GM23338 (cell line): Measurements from ENCODE around the gene IKBKG. TPM values are rescaled to one million over a fixed set of nuclear protein-coding genes. Genes with fewer than 3 reads are reported as not detected.

Experiments
- ATAC-seq: fragments of 200-7000 bp; cut with Tn5 transposase; 3 replicates; pipeline ENCODE4 v1.9.1; 2020
- DNase-seq: peaks from one replicate; pipeline ENCODE4 v3.0.0-alpha.2; 2015; ENCODE audit warnings: low spot score
- H2AFZ ChIP-seq: fragments of 200-600 bp; sonication (generic); 2 replicates; pipeline ENCODE4 v1.8.0; 2016; ENCODE audit warnings: antibody characterized with exemption, mild to moderate bottlenecking, moderate library complexity
- H3F3A ChIP-seq: fragments of 200-600 bp; sonication (generic); replicated peaks from 2 replicates; pipeline ENCODE4 v1.8.0; 2017; ENCODE audit warnings: antibody characterized with exemption, mixed run types, low read depth
- H3K27ac ChIP-seq: fragments of 200-600 bp; sonication (generic); 2 replicates; pipeline ENCODE4 v1.6.1; 2016; ENCODE audit warnings: low read depth
- H3K27me3 ChIP-seq: fragments of 200-600 bp; sonication (generic); 2 replicates; pipeline ENCODE4 v1.8.0; 2016; ENCODE audit warnings: mild to moderate bottlenecking, mixed run types, moderate library complexity; ENCODE audit not compliant: insufficient read depth
- H3K36me3 ChIP-seq: fragments of 200-600 bp; sonication (generic); 2 replicates; pipeline ENCODE4 v1.8.0; 2016; ENCODE audit warnings: mild to moderate bottlenecking; ENCODE audit not compliant: insufficient read depth
- H3K4me1 ChIP-seq: fragments of 200-600 bp; sonication (generic); 2 replicates; pipeline ENCODE4 v1.8.0; 2016; ENCODE audit warnings: mild to moderate bottlenecking, moderate library complexity; ENCODE audit not compliant: insufficient read depth
- H3K4me2 ChIP-seq: fragments of 200-600 bp; sonication (generic); 2 replicates; pipeline ENCODE4 v1.7.1; 2017; ENCODE audit warnings: mixed run types
- H3K4me3 ChIP-seq: fragments of 200-600 bp; sonication (generic); 2 replicates; pipeline ENCODE4 v1.6.1; 2016; ENCODE audit warnings: mixed run types
- H3K79me2 ChIP-seq: fragments of 200-600 bp; sonication (generic); replicated peaks from 2 replicates; pipeline ENCODE4 v1.8.0; 2017; ENCODE audit warnings: mild to moderate bottlenecking; ENCODE audit not compliant: insufficient read depth
- H3K9me2 ChIP-seq: fragments of 200-600 bp; sonication (generic); 2 replicates; pipeline ENCODE4 v1.8.0; 2017; ENCODE audit not compliant: insufficient read depth
- H4K20me1 ChIP-seq: fragments of 200-600 bp; sonication (generic); replicated peaks from 2 replicates; pipeline ENCODE4 v1.8.0; 2017; ENCODE audit warnings: mild to moderate bottlenecking; ENCODE audit not compliant: insufficient read depth
- H3K27ac Mint-ChIP-seq: 2 replicates; pipeline ENCODE4 v1.8.0; 2020; ENCODE audit warnings: inconsistent platforms, mild to moderate bottlenecking, moderate library complexity, mixed read lengths
- H3K27me3 Mint-ChIP-seq: 3 replicates; pipeline ENCODE4 v1.8.0; 2022; ENCODE audit warnings: low read depth, mild to moderate bottlenecking, moderate library complexity, mixed read lengths, inconsistent platforms; ENCODE audit not compliant: insufficient read depth, poor library complexity
- H3K36me3 Mint-ChIP-seq: 3 replicates; pipeline ENCODE4 v1.8.0; 2021; ENCODE audit warnings: low read depth, mild to moderate bottlenecking, inconsistent platforms, moderate library complexity, mixed read lengths
- H3K4me1 Mint-ChIP-seq: 3 replicates; pipeline ENCODE4 v1.8.0; 2020; ENCODE audit warnings: mild to moderate bottlenecking, inconsistent platforms, mixed read lengths
- H3K4me3 Mint-ChIP-seq: 3 replicates; pipeline ENCODE4 v1.8.0; 2021; ENCODE audit warnings: moderate library complexity, mild to moderate bottlenecking, inconsistent platforms, mixed read lengths
- H3K9me3 Mint-ChIP-seq: 3 replicates; pipeline ENCODE4 v1.8.0; 2020; ENCODE audit warnings: moderate library complexity, mild to moderate bottlenecking, inconsistent platforms, mixed read lengths
- CREB1 ChIP-seq: fragments of 250-450 bp; sonication (Bioruptor Pico); IDR thresholded peaks from 2 replicates; pipeline ENCODE4 v1.5.0; 2020; ENCODE audit warnings: low read depth, mild to moderate bottlenecking, moderate library complexity
- EZH2phosphoT487 ChIP-seq: fragments of 200-600 bp; sonication (generic); IDR thresholded peaks from one replicate; pipeline ENCODE4 v1.8.1; 2018; ENCODE audit warnings: antibody characterized with exemption; ENCODE audit not compliant: unreplicated experiment
- NANOG ChIP-seq: IDR thresholded peaks from 2 replicates; pipeline ENCODE4 v1.6.1; 2016; ENCODE audit warnings: antibody characterized with exemption, borderline replicate concordance
- STAT1 ChIP-seq: IDR thresholded peaks from one replicate; pipeline ENCODE4 v1.6.1; 2016; ENCODE audit warnings: antibody characterized with exemption; ENCODE audit not compliant: unreplicated experiment
- ZNF114 ChIP-seq: fragments of 250-450 bp; sonication (Bioruptor Pico); IDR thresholded peaks from 2 replicates; pipeline ENCODE4 v1.5.0; 2020; ENCODE audit warnings: mild to moderate bottlenecking, moderate library complexity
- ZNF331 ChIP-seq: fragments of 250-450 bp; sonication (Bioruptor Pico); IDR thresholded peaks from 2 replicates; pipeline ENCODE4 v1.5.0; 2020; ENCODE audit warnings: low read depth, mild to moderate bottlenecking, moderate library complexity
- polyA plus RNA-seq: library from polyadenylated mRNA; unstranded; fragments of >200 nt; fragmentation: Nextera tagmentation; extraction: Ambion mirVana; gene quantifications from 2 replicates; pipeline ENCODE4 v1.2.1, GENCODE V29; 2016
- total RNA-seq: library from RNA; depleted of rRNA; stranded (reverse); fragments of >200 nt; shearing (Covaris generic); gene quantifications from 2 replicates; pipeline ENCODE4 v1.2.3, GENCODE V29; 2014
- TF ChIP-seq, protein P1 (sequence below): IDR thresholded peaks from one replicate; pipeline ENCODE4 v1.6.1; 2018; ENCODE audit warnings: antibody characterized with exemption; ENCODE audit not compliant: unreplicated experiment
- TF ChIP-seq, protein P2 (sequence below): fragments of 250-450 bp; sonication (Bioruptor Pico); IDR thresholded peaks from 2 replicates; pipeline ENCODE4 v1.5.0; 2020; ENCODE audit warnings: mild to moderate bottlenecking, moderate library complexity
- TF ChIP-seq, protein P3 (sequence below): IDR thresholded peaks from 2 replicates; pipeline ENCODE4 v1.6.1; 2016; ENCODE audit warnings: antibody characterized with exemption
- TF ChIP-seq, protein P4 (sequence below), 2 experiments: fragments of 200-600 bp in 1 of 2; sonication (generic) in 1 of 2; conservative IDR thresholded peaks; 2 replicates each; pipeline versions ENCODE4 v1.5.1 to v1.6.1; 2016 to 2017; ENCODE audit warnings: antibody characterized with exemption in 2 of 2, low read depth in 2 of 2, mild to moderate bottlenecking in 2 of 2, moderate library complexity in 1 of 2

The IKBKG gene
- total and polyA plus RNA-seq, 2 experiments from 2014 or later = 11.5 to 14.9 TPM

DNA sequence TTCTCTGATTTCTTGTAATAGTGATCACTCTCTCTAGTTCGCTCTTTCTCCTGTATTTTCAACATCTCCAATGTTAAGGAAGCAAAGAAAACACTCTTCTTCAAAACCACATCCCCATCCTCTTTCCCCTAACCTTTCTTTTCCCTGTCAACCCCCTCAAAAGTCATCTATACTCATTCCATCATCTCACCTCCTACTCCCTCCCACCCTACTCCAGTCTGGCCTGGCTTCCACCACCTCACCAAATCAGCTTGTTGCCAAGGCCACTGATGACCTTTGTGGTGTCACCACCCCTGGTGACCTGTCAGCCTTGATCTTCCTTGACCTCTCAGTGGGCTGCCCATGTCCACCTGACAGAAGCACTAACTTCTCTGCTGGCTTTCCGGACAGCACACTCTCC lies 33.7 kb upstream of the IKBKG start:
- H3K9me2 ChIP-seq = no peaks in the 10 kb centered on the region
- TF ChIP-seq, protein P1, sequence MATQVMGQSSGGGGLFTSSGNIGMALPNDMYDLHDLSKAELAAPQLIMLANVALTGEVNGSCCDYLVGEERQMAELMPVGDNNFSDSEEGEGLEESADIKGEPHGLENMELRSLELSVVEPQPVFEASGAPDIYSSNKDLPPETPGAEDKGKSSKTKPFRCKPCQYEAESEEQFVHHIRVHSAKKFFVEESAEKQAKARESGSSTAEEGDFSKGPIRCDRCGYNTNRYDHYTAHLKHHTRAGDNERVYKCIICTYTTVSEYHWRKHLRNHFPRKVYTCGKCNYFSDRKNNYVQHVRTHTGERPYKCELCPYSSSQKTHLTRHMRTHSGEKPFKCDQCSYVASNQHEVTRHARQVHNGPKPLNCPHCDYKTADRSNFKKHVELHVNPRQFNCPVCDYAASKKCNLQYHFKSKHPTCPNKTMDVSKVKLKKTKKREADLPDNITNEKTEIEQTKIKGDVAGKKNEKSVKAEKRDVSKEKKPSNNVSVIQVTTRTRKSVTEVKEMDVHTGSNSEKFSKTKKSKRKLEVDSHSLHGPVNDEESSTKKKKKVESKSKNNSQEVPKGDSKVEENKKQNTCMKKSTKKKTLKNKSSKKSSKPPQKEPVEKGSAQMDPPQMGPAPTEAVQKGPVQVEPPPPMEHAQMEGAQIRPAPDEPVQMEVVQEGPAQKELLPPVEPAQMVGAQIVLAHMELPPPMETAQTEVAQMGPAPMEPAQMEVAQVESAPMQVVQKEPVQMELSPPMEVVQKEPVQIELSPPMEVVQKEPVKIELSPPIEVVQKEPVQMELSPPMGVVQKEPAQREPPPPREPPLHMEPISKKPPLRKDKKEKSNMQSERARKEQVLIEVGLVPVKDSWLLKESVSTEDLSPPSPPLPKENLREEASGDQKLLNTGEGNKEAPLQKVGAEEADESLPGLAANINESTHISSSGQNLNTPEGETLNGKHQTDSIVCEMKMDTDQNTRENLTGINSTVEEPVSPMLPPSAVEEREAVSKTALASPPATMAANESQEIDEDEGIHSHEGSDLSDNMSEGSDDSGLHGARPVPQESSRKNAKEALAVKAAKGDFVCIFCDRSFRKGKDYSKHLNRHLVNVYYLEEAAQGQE = no peak
- TF ChIP-seq CREB1 (CRISPR knock-in tag) = no peak
- TF ChIP-seq ZNF114 (CRISPR knock-in tag) = no peak
- TF ChIP-seq, protein P2, sequence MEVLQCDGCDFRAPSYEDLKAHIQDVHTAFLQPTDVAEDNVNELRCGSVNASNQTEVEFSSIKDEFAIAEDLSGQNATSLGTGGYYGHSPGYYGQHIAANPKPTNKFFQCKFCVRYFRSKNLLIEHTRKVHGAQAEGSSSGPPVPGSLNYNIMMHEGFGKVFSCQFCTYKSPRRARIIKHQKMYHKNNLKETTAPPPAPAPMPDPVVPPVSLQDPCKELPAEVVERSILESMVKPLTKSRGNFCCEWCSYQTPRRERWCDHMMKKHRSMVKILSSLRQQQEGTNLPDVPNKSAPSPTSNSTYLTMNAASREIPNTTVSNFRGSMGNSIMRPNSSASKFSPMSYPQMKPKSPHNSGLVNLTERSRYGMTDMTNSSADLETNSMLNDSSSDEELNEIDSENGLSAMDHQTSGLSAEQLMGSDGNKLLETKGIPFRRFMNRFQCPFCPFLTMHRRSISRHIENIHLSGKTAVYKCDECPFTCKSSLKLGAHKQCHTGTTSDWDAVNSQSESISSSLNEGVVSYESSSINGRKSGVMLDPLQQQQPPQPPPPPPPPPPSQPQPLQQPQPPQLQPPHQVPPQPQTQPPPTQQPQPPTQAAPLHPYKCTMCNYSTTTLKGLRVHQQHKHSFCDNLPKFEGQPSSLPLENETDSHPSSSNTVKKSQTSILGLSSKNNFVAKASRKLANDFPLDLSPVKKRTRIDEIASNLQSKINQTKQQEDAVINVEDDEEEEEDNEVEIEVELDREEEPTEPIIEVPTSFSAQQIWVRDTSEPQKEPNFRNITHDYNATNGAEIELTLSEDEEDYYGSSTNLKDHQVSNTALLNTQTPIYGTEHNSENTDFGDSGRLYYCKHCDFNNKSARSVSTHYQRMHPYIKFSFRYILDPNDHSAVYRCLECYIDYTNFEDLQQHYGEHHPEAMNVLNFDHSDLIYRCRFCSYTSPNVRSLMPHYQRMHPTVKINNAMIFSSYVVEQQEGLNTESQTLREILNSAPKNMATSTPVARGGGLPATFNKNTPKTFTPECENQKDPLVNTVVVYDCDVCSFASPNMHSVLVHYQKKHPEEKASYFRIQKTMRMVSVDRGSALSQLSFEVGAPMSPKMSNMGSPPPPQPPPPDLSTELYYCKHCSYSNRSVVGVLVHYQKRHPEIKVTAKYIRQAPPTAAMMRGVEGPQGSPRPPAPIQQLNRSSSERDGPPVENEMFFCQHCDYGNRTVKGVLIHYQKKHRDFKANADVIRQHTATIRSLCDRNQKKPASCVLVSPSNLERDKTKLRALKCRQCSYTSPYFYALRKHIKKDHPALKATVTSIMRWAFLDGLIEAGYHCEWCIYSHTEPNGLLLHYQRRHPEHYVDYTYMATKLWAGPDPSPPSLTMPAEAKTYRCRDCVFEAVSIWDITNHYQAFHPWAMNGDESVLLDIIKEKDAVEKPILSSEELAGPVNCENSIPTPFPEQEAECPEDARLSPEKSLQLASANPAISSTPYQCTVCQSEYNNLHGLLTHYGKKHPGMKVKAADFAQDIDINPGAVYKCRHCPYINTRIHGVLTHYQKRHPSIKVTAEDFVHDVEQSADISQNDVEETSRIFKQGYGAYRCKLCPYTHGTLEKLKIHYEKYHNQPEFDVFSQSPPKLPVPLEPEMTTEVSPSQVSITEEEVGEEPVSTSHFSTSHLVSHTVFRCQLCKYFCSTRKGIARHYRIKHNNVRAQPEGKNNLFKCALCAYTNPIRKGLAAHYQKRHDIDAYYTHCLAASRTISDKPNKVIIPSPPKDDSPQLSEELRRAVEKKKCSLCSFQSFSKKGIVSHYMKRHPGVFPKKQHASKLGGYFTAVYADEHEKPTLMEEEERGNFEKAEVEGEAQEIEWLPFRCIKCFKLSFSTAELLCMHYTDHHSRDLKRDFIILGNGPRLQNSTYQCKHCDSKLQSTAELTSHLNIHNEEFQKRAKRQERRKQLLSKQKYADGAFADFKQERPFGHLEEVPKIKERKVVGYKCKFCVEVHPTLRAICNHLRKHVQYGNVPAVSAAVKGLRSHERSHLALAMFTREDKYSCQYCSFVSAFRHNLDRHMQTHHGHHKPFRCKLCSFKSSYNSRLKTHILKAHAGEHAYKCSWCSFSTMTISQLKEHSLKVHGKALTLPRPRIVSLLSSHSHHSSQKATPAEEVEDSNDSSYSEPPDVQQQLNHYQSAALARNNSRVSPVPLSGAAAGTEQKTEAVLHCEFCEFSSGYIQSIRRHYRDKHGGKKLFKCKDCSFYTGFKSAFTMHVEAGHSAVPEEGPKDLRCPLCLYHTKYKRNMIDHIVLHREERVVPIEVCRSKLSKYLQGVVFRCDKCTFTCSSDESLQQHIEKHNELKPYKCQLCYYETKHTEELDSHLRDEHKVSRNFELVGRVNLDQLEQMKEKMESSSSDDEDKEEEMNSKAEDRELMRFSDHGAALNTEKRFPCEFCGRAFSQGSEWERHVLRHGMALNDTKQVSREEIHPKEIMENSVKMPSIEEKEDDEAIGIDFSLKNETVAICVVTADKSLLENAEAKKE (CRISPR knock-in tag) = no peak
- TF ChIP-seq EZH2phosphoT487 = no peak
- no peak for TF ChIP-seq ZNF331 (CRISPR knock-in tag)
- TF ChIP-seq, protein P3, sequence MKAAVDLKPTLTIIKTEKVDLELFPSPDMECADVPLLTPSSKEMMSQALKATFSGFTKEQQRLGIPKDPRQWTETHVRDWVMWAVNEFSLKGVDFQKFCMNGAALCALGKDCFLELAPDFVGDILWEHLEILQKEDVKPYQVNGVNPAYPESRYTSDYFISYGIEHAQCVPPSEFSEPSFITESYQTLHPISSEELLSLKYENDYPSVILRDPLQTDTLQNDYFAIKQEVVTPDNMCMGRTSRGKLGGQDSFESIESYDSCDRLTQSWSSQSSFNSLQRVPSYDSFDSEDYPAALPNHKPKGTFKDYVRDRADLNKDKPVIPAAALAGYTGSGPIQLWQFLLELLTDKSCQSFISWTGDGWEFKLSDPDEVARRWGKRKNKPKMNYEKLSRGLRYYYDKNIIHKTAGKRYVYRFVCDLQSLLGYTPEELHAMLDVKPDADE = no peak
- TF ChIP-seq NANOG = no peak
- TF ChIP-seq STAT1 = no peak
- TF ChIP-seq, protein P4, sequence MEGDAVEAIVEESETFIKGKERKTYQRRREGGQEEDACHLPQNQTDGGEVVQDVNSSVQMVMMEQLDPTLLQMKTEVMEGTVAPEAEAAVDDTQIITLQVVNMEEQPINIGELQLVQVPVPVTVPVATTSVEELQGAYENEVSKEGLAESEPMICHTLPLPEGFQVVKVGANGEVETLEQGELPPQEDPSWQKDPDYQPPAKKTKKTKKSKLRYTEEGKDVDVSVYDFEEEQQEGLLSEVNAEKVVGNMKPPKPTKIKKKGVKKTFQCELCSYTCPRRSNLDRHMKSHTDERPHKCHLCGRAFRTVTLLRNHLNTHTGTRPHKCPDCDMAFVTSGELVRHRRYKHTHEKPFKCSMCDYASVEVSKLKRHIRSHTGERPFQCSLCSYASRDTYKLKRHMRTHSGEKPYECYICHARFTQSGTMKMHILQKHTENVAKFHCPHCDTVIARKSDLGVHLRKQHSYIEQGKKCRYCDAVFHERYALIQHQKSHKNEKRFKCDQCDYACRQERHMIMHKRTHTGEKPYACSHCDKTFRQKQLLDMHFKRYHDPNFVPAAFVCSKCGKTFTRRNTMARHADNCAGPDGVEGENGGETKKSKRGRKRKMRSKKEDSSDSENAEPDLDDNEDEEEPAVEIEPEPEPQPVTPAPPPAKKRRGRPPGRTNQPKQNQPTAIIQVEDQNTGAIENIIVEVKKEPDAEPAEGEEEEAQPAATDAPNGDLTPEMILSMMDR (conservative IDR thresholded peaks at IDR 0.05; ENCODE audit: low read depth in 2 of 2) = no peak
- H3K4me1 ChIP-seq = peaks cover 10% of the 10 kb centered on the region
- H3K27ac ChIP-seq = no peak overlapping the region
- peaks cover 14% of the 10 kb centered on the region for H3K4me1 Mint-ChIP-seq
- H3K27ac Mint-ChIP-seq = no peak overlapping the region
- H3K27me3 Mint-ChIP-seq = peaks cover 12% of the 10 kb centered on the region
- no peak overlapping the region for H2AFZ ChIP-seq
- H3K4me2 ChIP-seq = no peak overlapping the region
- H4K20me1 ChIP-seq = no peaks in the 10 kb centered on the region
- H3K36me3 ChIP-seq = no peaks in the 10 kb centered on the region
- H3K36me3 Mint-ChIP-seq = peaks cover 11% of the 10 kb centered on the region; the same call in 2 of the 3 replicates
- no peaks in the 10 kb centered on the region for H3K79me2 ChIP-seq
- 0 out of 2 replicates have a peak, but pooled peaks cover 4% of the 10 kb centered on the region for H3F3A ChIP-seq
- DNase-seq (no peak), ATAC-seq (no peak)
- H3K9me3 Mint-ChIP-seq = no peaks in the 10 kb centered on the region
- H3K4me3 ChIP-seq = no peak overlapping the region
- no peaks in the 10 kb centered on the region for H3K27me3 ChIP-seq
- no peak overlapping the region for H3K4me3 Mint-ChIP-seq
